Gastrocnemius medialis (tissue), 4 donors: ENCODE results near the gene MEOX2. TPM values are rescaled to one million over a fixed set of nuclear protein-coding genes. Genes with fewer than 3 reads are reported as not detected.
A peak's percentile ranks its signal among the peaks of the same experiment; 100 is the strongest.

ENCODE experiments used
- ATAC-seq, 2 donors: fragments of 150-250 bp; one replicate each; pipeline ENCODE4 v1.9.1; 2016
- DNase-seq, 2 donors: peaks; one replicate each; pipeline ENCODE4 v3.0.0-alpha.2; 2019
- H3K27ac ChIP-seq, 4 donors: fragments of 200-600 bp; sonication (generic); 1 replicate in 1 of 4; 2 replicates in 3 of 4; pipeline ENCODE4 v1.5.1; 2016 to 2018; ENCODE audit warnings: mild to moderate bottlenecking in 2 of 4, moderate library complexity in 1 of 4
- H3K27me3 ChIP-seq, 3 donors: fragments of 200-600 bp; sonication (generic) in 2 of 3; 1 replicate in 1 of 3; 2 replicates in 2 of 3; pipeline versions ENCODE4 v1.5.1 to v1.6.0; 2016 to 2019; ENCODE audit warnings: mild to moderate bottlenecking in 1 of 3, moderate library complexity in 1 of 3
- H3K36me3 ChIP-seq, 2 donors: fragments of 200-600 bp; sonication (generic) in 1 of 2; one replicate each; pipeline ENCODE4 v1.5.1; 2017 to 2018
- H3K4me1 ChIP-seq, 2 donors: fragments of 200-600 bp; sonication (generic) in 1 of 2; one replicate each; pipeline ENCODE4 v1.5.1; 2016 to 2017; ENCODE audit warnings: mild to moderate bottlenecking in 2 of 2
- H3K4me3 ChIP-seq, 4 donors: fragments of 200-600 bp; sonication (generic) in 3 of 4; 1 replicate in 1 of 4; 2 replicates in 3 of 4; pipeline ENCODE4 v1.5.1; 2016 to 2019; ENCODE audit warnings: mild to moderate bottlenecking in 2 of 4
- H3K9me3 ChIP-seq, 3 donors: fragments of 200-600 bp; sonication (generic) in 2 of 3; 1 replicate in 1 of 3; 2 replicates in 2 of 3; pipeline ENCODE4 v1.5.1; 2016 to 2019
- POLR2A ChIP-seq, 2 donors: fragments of 450-650 bp; IDR thresholded peaks; one replicate each; pipeline ENCODE4 v1.6.1; 2017; ENCODE audit warnings: antibody characterized with exemption in 2 of 2, mild to moderate bottlenecking in 2 of 2, moderate library complexity in 2 of 2
- in situ Hi-C, 4 donors: fragments of 200-750 bp; cut with MboI; loops; one replicate each; pipeline versions ENCODE4 v1.15.0 to v1.8.0; 2017; ENCODE audit warnings: low sequenced_read_pairs in 4 of 4
- intact Hi-C: fragments of 100-400 bp; cut with DNase I; formaldehyde crosslinking; loops from one replicate; pipeline ENCODE4 v1.15.1; 2023; ENCODE audit warnings: low total_unique reads
- total RNA-seq, 4 donors: library from RNA; depleted of rRNA; stranded (reverse); fragments of >200 nt; gene quantifications; one replicate each; pipeline versions ENCODE4 v1.1.0 to v1.2.3, GENCODE V29; 2016
- TF ChIP-seq, protein P1 (sequence below), 5 experiments: fragments of 450-650 bp in 3 of 5; fragments of 200-600 bp in 2 of 5; sonication (generic) in 2 of 5; IDR thresholded peaks in 4 of 5; conservative IDR thresholded peaks in 1 of 5; 1 replicate in 4 of 5; 2 replicates in 1 of 5; pipeline ENCODE4 v1.5.1; 2016 to 2019; ENCODE audit warnings: antibody characterized with exemption in 5 of 5, mild to moderate bottlenecking in 3 of 5, moderate library complexity in 3 of 5

The MEOX2 gene
- total RNA-seq, 4 donors from 2014 or later, result 4.3 to 16.2 (median 7.3) TPM

DNA sequence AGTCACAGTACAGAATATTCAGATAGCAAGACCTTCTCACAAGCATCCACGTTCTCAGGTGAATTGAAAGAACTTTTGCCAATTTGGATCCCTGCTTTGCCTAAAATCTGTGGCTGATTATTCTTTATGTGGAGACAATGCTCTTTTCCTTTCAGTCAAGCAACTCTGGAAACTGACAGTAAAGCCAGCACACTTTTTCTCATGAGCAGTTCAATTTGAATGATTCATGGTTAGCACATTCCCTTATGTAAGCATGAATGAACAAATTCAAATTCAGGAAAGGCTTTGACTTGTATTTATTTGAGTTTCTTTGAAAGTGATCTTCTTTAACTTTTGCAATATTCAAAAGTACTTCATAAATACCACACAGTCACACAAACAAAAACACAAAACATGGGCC is 57.6 kb downstream of the MEOX2 start:
- Histone ChIP-seq H3K4me1 (no peaks in the 10 kb centered on the region), H3K27me3 (no peaks in the 10 kb centered on the region), H3K9me3 (no peaks in the 10 kb centered on the region), H3K27ac (peak overlapping the region in 1 of 4 donors; percentile 23), H3K4me3 (no peak overlapping the region), H3K36me3 (no peaks in the 10 kb centered on the region)
- intact Hi-C loops (no loop called here), in situ Hi-C loops (no loop called here)
- no peak for TF ChIP-seq POLR2A (IDR thresholded peaks at IDR 0.05)
- TF ChIP-seq, protein P1, sequence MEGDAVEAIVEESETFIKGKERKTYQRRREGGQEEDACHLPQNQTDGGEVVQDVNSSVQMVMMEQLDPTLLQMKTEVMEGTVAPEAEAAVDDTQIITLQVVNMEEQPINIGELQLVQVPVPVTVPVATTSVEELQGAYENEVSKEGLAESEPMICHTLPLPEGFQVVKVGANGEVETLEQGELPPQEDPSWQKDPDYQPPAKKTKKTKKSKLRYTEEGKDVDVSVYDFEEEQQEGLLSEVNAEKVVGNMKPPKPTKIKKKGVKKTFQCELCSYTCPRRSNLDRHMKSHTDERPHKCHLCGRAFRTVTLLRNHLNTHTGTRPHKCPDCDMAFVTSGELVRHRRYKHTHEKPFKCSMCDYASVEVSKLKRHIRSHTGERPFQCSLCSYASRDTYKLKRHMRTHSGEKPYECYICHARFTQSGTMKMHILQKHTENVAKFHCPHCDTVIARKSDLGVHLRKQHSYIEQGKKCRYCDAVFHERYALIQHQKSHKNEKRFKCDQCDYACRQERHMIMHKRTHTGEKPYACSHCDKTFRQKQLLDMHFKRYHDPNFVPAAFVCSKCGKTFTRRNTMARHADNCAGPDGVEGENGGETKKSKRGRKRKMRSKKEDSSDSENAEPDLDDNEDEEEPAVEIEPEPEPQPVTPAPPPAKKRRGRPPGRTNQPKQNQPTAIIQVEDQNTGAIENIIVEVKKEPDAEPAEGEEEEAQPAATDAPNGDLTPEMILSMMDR (IDR thresholded peaks at IDR 0.05 in 4 of 5, conservative IDR thresholded peaks at IDR 0.05 in 1 of 5), result no peak
- ATAC-seq (no peak), DNase-seq (no peak)

- intact Hi-C loops (no loop called here), in situ Hi-C loops (no loop called here)
- H3K4me3 ChIP-seq, result no peak overlapping the region
- H3K4me1 ChIP-seq, result no peaks in the 10 kb centered on the region
- TF ChIP-seq, protein P1 (IDR thresholded peaks at IDR 0.05 in 4 of 5, conservative IDR thresholded peaks at IDR 0.05 in 1 of 5), result no peak
- no peak for TF ChIP-seq POLR2A (IDR thresholded peaks at IDR 0.05)
- ATAC-seq (no peak), DNase-seq (no peak)
- no peaks in the 10 kb centered on the region for H3K9me3 ChIP-seq
- no peak overlapping the region for H3K27ac ChIP-seq
- no peaks in the 10 kb centered on the region for H3K36me3 ChIP-seq
- no peaks in the 10 kb centered on the region for H3K27me3 ChIP-seq
Observed at GRCh38 chr7:15626041-15626440, 60.4 kb downstream of the MEOX2 start.

- Histone ChIP-seq H3K36me3 (no peaks in the 10 kb centered on the region), H3K27me3 (no peaks in the 10 kb centered on the region), H3K9me3 (no peaks in the 10 kb centered on the region), H3K27ac (no peak overlapping the region), H3K4me1 (no peaks in the 10 kb centered on the region), H3K4me3 (no peak overlapping the region)
- no peak for ATAC-seq
- intact Hi-C loops (no loop called here), in situ Hi-C loops (no loop called here)
- TF ChIP-seq POLR2A (IDR thresholded peaks at IDR 0.05), result no peak
- no peak for DNase-seq
Observed at GRCh38 chr7:15625466-15625865, 61.0 kb downstream of the MEOX2 start.

DNA sequence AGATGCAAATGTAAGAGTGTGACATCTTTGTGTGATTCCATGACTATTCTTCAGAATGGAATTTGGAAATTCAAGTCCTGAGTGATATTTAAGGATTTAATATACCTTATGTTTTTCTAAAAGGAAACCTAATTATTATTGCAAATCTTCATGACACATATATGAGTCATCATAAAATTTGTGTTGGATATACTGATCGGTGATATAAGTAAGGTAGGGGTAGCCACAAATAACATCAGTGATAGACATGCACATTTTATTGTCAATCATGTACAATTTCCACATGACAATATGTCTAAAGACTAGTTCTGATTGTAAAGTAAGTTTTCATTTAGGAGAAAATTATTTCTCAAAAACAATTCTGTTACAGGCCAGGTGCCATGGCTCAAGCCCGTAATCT is 65.0 kb downstream of the MEOX2 start:
- intact Hi-C loops (no loop called here), in situ Hi-C loops (no loop called here)
- Histone ChIP-seq H3K27ac (peak overlapping the region in 1 of 4 donors; percentile 51), H3K27me3 (no peaks in the 10 kb centered on the region), H3K4me3 (no peak overlapping the region), H3K9me3 (no peaks in the 10 kb centered on the region), H3K4me1 (no peaks in the 10 kb centered on the region), H3K36me3 (no peaks in the 10 kb centered on the region)
- no peak for TF ChIP-seq POLR2A (IDR thresholded peaks at IDR 0.05)
- TF ChIP-seq, protein P1 (IDR thresholded peaks at IDR 0.05 in 4 of 5, conservative IDR thresholded peaks at IDR 0.05 in 1 of 5), result no peak
- no peak for ATAC-seq
- no peak for DNase-seq

DNA sequence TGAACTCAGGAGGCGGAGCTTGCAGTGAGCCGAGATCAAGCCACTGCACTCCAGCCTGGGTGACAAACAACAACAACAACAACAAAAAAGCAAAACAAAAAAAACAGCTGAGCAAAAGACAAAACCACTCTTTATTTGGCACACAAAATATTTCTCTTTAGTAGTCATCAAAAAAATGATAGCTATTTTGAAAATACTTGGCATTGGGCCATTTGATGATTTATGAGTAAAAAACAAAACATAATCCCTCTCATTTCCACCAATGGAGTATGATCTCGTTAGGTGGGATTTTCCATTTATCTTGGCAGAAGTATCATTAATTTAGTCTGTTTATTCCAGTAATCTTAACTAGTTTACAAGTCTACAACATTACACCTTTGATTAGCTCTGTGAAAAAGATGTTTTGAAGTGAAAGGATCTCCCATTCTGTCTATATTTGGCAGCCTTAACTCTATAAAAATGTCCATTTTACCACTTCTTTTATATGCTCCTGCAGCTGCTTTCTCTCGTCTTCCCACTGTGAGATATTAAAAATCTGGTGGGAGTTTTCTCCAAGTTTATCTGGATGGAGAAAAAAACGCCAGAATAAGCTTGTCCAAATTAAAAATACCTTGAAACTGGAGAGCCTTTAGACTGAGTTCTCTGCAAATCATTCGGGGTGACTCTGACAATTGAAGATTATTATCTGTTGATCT is 65.8 kb downstream of the MEOX2 start:
- H3K27ac ChIP-seq, result peak overlapping the region in 3 of 4 donors; percentile 5 to 51 (median 39)
- TF ChIP-seq, protein P1 (IDR thresholded peaks at IDR 0.05 in 4 of 5, conservative IDR thresholded peaks at IDR 0.05 in 1 of 5), result no peak
- no peak for TF ChIP-seq POLR2A (IDR thresholded peaks at IDR 0.05)
- no peaks in the 10 kb centered on the region for H3K36me3 ChIP-seq
- no peaks in the 10 kb centered on the region for H3K4me1 ChIP-seq
- DNase-seq, result no peak
- H3K9me3 ChIP-seq, result no peaks in the 10 kb centered on the region
- in situ Hi-C loops, result no loop called here
- no peak for ATAC-seq
- no peak overlapping the region for H3K4me3 ChIP-seq
- H3K27me3 ChIP-seq, result no peaks in the 10 kb centered on the region
- intact Hi-C loops, result no loop called here
